ENCODE measurements around the gene ARHGAP15.

Gene ARHGAP15

GRCh38 chr2:143229952-143230351 is 100.7 kb downstream of the ARHGAP15 start:
- no peak for DNase-seq

- no peak for DNase-seq
These were observed 101.5 kb downstream of the ARHGAP15 start for GRCh38 chr2:143230506-143231253.

- DNase-seq, result no peak
These were observed 102.0 kb downstream of the ARHGAP15 start for GRCh38 chr2:143231254-143231645.

- DNase-seq, result no peak
These were observed 108.0 kb downstream of the ARHGAP15 start for GRCh38 chr2:143237146-143237777.

- DNase-seq, result no peak
These were observed 112.3 kb downstream of the ARHGAP15 start for GRCh38 chr2:143241403-143242088.

- peak in 1 of 5 experiments; percentile 36 for DNase-seq
These were observed 117.0 kb downstream of the ARHGAP15 start for GRCh38 chr2:143246246-143246645.

- peak in 3 of 5 experiments; percentile 17 to 58 (median 24) for DNase-seq
These were observed 117.9 kb downstream of the ARHGAP15 start for GRCh38 chr2:143246815-143247744.

GRCh38 chr2:143248631-143249030 is 119.4 kb downstream of the ARHGAP15 start:
- DNase-seq, result no peak

- no peak for DNase-seq
These were observed 122.5 kb downstream of the ARHGAP15 start for GRCh38 chr2:143251681-143252080.

- peak in 1 of 5 experiments; percentile 63 for DNase-seq
These were observed 123.1 kb downstream of the ARHGAP15 start for GRCh38 chr2:143252138-143252907.

- peak in 2 of 5 experiments; percentile 8 to 76 for DNase-seq
These were observed 124.9 kb downstream of the ARHGAP15 start for GRCh38 chr2:143254110-143254509.

GRCh38 chr2:143255086-143255485 is 125.9 kb downstream of the ARHGAP15 start:
- DNase-seq, result peak in 1 of 5 experiments; percentile 57

GRCh38 chr2:143255899-143256298 is 126.7 kb downstream of the ARHGAP15 start:
- DNase-seq, result peak in 1 of 5 experiments; percentile 54

- peak in 2 of 5 experiments; percentile 55 to 88 for DNase-seq
These were observed 129.1 kb downstream of the ARHGAP15 start for GRCh38 chr2:143258126-143258892.

- peak in 4 of 5 experiments; percentile 51 to 84 (median 58) for DNase-seq
These were observed 130.2 kb downstream of the ARHGAP15 start for GRCh38 chr2:143259368-143259958.

GRCh38 chr2:143261986-143262385 is 132.8 kb downstream of the ARHGAP15 start:
- peak in 3 of 5 experiments; percentile 45 to 91 (median 46) for DNase-seq

GRCh38 chr2:143262389-143262788 is 133.2 kb downstream of the ARHGAP15 start:
- DNase-seq, result peak in 1 of 5 experiments; percentile 65

GRCh38 chr2:143263066-143263625 is 133.9 kb downstream of the ARHGAP15 start:
- no peak for DNase-seq

- DNase-seq, result no peak
These were observed 135.6 kb downstream of the ARHGAP15 start for GRCh38 chr2:143264851-143265250.

- no peak for DNase-seq
These were observed 150.5 kb downstream of the ARHGAP15 start for GRCh38 chr2:143279672-143280071.
